Measurements from ENCODE around the gene LETM1.

DNA sequence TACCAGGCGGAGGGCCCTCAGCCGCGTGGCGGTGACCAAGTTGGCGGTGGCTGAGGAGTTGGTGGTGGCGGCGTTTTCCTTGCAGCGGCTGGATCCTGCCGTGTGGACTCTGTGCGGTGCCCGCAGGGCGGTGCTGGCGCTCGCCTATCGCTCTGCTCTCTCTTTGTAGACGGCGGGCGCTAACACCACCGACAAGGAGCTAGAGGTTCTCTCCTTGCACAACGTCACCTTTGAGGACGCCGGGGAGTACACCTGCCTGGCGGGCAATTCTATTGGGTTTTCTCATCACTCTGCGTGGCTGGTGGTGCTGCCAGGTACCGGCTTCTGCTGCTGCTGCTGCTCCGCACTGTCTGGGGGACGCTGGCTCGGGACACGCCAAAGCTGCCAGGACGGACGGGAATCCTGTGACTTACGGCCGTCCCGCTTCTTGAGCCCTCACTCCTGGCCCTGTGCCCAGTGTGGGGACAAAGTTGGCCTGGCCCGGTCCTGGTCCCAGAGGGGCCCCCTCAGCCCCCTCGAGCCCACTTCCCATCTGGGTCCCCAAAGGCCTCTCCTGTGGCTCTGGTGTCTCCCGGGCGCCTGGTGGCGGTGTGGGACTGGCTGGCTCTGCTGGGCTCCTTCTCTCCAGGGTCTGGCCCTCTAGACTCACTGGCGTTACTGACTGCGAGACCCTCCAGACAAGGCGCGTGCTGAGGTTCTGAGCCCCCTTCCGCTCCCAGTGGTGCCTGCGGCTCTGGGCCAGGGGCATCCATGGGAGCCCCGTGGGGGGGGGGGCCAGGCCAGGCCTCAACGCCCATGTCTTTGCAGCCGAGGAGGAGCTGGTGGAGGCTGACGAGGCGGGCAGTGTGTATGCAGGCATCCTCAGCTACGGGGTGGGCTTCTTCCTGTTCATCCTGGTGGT, 52.2 kb downstream of the LETM1 start:
- TF ChIP-seq, protein P1, sequence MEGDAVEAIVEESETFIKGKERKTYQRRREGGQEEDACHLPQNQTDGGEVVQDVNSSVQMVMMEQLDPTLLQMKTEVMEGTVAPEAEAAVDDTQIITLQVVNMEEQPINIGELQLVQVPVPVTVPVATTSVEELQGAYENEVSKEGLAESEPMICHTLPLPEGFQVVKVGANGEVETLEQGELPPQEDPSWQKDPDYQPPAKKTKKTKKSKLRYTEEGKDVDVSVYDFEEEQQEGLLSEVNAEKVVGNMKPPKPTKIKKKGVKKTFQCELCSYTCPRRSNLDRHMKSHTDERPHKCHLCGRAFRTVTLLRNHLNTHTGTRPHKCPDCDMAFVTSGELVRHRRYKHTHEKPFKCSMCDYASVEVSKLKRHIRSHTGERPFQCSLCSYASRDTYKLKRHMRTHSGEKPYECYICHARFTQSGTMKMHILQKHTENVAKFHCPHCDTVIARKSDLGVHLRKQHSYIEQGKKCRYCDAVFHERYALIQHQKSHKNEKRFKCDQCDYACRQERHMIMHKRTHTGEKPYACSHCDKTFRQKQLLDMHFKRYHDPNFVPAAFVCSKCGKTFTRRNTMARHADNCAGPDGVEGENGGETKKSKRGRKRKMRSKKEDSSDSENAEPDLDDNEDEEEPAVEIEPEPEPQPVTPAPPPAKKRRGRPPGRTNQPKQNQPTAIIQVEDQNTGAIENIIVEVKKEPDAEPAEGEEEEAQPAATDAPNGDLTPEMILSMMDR (conservative IDR thresholded peaks at IDR 0.05; ENCODE audit: low read depth in 2 of 2): no peak
- TF ChIP-seq EZH2 (IDR thresholded peaks at IDR 0.05; ENCODE audit: low read depth, unreplicated experiment) (no peak), JUNB (IDR thresholded peaks at IDR 0.05; ENCODE audit: unreplicated experiment) (no peak), POLR2AphosphoS5 (IDR thresholded peaks at IDR 0.05; ENCODE audit: low read depth) (no peak)
- TF ChIP-seq, protein P2, sequence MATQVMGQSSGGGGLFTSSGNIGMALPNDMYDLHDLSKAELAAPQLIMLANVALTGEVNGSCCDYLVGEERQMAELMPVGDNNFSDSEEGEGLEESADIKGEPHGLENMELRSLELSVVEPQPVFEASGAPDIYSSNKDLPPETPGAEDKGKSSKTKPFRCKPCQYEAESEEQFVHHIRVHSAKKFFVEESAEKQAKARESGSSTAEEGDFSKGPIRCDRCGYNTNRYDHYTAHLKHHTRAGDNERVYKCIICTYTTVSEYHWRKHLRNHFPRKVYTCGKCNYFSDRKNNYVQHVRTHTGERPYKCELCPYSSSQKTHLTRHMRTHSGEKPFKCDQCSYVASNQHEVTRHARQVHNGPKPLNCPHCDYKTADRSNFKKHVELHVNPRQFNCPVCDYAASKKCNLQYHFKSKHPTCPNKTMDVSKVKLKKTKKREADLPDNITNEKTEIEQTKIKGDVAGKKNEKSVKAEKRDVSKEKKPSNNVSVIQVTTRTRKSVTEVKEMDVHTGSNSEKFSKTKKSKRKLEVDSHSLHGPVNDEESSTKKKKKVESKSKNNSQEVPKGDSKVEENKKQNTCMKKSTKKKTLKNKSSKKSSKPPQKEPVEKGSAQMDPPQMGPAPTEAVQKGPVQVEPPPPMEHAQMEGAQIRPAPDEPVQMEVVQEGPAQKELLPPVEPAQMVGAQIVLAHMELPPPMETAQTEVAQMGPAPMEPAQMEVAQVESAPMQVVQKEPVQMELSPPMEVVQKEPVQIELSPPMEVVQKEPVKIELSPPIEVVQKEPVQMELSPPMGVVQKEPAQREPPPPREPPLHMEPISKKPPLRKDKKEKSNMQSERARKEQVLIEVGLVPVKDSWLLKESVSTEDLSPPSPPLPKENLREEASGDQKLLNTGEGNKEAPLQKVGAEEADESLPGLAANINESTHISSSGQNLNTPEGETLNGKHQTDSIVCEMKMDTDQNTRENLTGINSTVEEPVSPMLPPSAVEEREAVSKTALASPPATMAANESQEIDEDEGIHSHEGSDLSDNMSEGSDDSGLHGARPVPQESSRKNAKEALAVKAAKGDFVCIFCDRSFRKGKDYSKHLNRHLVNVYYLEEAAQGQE (IDR thresholded peaks at IDR 0.05; ENCODE audit: unreplicated experiment): no peak

All from GM23338 (cell line).